ENCODE measurements around the gene COMT.

DNA sequence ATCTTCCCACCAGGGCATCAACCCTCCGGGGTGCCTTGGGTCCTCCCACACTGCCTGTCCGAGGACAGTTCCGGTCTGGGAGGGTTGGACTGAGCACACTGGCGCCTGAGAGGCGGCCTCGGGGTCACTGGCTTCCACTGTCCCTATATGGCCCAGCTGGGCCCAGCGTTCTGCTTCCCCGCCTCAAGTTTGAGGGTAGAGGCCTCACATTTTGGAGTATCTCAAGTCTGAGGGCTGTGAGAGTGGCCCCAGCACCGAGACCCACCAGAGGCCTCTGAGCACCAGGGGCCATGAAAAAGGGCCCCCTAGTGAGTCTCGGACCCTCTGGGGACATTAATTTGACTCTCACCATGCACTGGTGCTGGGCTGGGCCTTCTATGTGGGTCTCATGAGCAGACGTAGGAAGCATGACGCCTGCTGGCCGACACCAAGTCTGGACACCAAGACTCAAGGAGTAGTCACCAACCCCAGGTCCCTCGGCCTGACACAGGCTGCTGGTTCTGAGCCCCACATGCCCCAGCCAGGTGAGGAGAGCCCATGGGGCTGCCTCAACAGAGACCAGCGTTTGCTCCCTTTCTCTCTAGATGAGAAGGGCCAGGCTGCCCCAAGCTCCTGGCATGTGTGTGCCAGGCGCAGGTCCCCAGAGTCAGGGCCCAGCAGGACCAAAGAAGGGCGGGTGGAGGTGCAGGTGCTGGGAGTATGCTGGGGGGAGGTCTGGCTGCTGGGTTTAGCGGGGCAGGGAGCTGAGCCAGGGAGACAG lies 47.6 kb downstream of the COMT start:
- TF ChIP-seq POLR2A (IDR thresholded peaks at IDR 0.05; ENCODE audit: borderline replicate concordance, extremely low read depth, insufficient read depth, insufficient read length) = no peak
- TF ChIP-seq, protein P1, sequence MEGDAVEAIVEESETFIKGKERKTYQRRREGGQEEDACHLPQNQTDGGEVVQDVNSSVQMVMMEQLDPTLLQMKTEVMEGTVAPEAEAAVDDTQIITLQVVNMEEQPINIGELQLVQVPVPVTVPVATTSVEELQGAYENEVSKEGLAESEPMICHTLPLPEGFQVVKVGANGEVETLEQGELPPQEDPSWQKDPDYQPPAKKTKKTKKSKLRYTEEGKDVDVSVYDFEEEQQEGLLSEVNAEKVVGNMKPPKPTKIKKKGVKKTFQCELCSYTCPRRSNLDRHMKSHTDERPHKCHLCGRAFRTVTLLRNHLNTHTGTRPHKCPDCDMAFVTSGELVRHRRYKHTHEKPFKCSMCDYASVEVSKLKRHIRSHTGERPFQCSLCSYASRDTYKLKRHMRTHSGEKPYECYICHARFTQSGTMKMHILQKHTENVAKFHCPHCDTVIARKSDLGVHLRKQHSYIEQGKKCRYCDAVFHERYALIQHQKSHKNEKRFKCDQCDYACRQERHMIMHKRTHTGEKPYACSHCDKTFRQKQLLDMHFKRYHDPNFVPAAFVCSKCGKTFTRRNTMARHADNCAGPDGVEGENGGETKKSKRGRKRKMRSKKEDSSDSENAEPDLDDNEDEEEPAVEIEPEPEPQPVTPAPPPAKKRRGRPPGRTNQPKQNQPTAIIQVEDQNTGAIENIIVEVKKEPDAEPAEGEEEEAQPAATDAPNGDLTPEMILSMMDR (IDR thresholded peaks at IDR 0.05 in 2 of 3, conservative IDR thresholded peaks at IDR 0.05 in 1 of 3; ENCODE audit: borderline replicate concordance in 1 of 3, insufficient read depth in 1 of 3, low read depth in 2 of 3, low read length in 2 of 3) = no peak
- TF ChIP-seq RAD21 (IDR thresholded peaks at IDR 0.05; ENCODE audit: low read depth) = no peak
- TF ChIP-seq EZH2phosphoT487 (IDR thresholded peaks at IDR 0.05; ENCODE audit: borderline replicate concordance) = no peak
- no peak for TF ChIP-seq SRF (IDR thresholded peaks at IDR 0.05; ENCODE audit: low read depth)
- TF ChIP-seq, protein P2, sequence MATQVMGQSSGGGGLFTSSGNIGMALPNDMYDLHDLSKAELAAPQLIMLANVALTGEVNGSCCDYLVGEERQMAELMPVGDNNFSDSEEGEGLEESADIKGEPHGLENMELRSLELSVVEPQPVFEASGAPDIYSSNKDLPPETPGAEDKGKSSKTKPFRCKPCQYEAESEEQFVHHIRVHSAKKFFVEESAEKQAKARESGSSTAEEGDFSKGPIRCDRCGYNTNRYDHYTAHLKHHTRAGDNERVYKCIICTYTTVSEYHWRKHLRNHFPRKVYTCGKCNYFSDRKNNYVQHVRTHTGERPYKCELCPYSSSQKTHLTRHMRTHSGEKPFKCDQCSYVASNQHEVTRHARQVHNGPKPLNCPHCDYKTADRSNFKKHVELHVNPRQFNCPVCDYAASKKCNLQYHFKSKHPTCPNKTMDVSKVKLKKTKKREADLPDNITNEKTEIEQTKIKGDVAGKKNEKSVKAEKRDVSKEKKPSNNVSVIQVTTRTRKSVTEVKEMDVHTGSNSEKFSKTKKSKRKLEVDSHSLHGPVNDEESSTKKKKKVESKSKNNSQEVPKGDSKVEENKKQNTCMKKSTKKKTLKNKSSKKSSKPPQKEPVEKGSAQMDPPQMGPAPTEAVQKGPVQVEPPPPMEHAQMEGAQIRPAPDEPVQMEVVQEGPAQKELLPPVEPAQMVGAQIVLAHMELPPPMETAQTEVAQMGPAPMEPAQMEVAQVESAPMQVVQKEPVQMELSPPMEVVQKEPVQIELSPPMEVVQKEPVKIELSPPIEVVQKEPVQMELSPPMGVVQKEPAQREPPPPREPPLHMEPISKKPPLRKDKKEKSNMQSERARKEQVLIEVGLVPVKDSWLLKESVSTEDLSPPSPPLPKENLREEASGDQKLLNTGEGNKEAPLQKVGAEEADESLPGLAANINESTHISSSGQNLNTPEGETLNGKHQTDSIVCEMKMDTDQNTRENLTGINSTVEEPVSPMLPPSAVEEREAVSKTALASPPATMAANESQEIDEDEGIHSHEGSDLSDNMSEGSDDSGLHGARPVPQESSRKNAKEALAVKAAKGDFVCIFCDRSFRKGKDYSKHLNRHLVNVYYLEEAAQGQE (IDR thresholded peaks at IDR 0.05; ENCODE audit: low read depth) = no peak
- TF ChIP-seq EZH2 (IDR thresholded peaks at IDR 0.05) = no peak
- TF ChIP-seq SIN3A (IDR thresholded peaks at IDR 0.05; ENCODE audit: low read depth) = no peak
- TF ChIP-seq JUND (IDR thresholded peaks at IDR 0.05) = no peak
- TF ChIP-seq, protein P3, sequence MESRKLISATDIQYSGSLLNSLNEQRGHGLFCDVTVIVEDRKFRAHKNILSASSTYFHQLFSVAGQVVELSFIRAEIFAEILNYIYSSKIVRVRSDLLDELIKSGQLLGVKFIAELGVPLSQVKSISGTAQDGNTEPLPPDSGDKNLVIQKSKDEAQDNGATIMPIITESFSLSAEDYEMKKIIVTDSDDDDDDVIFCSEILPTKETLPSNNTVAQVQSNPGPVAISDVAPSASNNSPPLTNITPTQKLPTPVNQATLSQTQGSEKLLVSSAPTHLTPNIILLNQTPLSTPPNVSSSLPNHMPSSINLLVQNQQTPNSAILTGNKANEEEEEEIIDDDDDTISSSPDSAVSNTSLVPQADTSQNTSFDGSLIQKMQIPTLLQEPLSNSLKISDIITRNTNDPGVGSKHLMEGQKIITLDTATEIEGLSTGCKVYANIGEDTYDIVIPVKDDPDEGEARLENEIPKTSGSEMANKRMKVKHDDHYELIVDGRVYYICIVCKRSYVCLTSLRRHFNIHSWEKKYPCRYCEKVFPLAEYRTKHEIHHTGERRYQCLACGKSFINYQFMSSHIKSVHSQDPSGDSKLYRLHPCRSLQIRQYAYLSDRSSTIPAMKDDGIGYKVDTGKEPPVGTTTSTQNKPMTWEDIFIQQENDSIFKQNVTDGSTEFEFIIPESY (IDR thresholded peaks at IDR 0.05; ENCODE audit: extremely low read depth, insufficient replicate concordance, low read length) = no peak
- no peak for TF ChIP-seq CEBPB (IDR thresholded peaks at IDR 0.05; ENCODE audit: low read depth)
- TF ChIP-seq, protein P4, sequence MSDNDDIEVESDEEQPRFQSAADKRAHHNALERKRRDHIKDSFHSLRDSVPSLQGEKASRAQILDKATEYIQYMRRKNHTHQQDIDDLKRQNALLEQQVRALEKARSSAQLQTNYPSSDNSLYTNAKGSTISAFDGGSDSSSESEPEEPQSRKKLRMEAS (IDR thresholded peaks at IDR 0.05) = no peak
- no peak for TF ChIP-seq POLR2AphosphoS5 (IDR thresholded peaks at IDR 0.05; ENCODE audit: low read depth, low read length)
